CD4-positive, alpha-beta T cell treated with Interleukin-21 for 1 hour (primary cell): ENCODE results near the gene CCR2.
A peak's percentile ranks its signal among the peaks of the same experiment; 100 is the strongest.
"Not testable (repeated sequence)": the region's sequence is repeated elsewhere in the genome, so short reads cannot be mapped to it uniquely, and the experiment has no call there.

Source experiments
- DNase-seq: peaks from one replicate; pipeline ENCODE4 v3.0.0-alpha.2; 2020

Gene CCR2

GRCh38 chr3:46381625-46382024 lies 27.7 kb downstream of the CCR2 start:
- no peak for DNase-seq

GRCh38 chr3:46383211-46383950 lies 29.5 kb downstream of the CCR2 start:
- no peak for DNase-seq

GRCh38 chr3:46383951-46384330 lies 30.0 kb downstream of the CCR2 start:
- DNase-seq, result no peak

GRCh38 chr3:46386205-46386604 lies 32.3 kb downstream of the CCR2 start:
- DNase-seq, result no peak

- not testable (repeated sequence) for DNase-seq
Observed at GRCh38 chr3:46388847-46389246, 34.9 kb downstream of the CCR2 start.

GRCh38 chr3:46389306-46389705 lies 35.4 kb downstream of the CCR2 start:
- no peak for DNase-seq

GRCh38 chr3:46391526-46391925 lies 37.6 kb downstream of the CCR2 start:
- not testable (repeated sequence) for DNase-seq

GRCh38 chr3:46393011-46393410 lies 39.1 kb downstream of the CCR2 start:
- DNase-seq, result no peak

- no peak for DNase-seq
Observed at GRCh38 chr3:46393554-46394434, 39.9 kb downstream of the CCR2 start.

GRCh38 chr3:46395210-46395661 lies 41.3 kb downstream of the CCR2 start:
- no peak for DNase-seq

- no peak for DNase-seq
Observed at GRCh38 chr3:46395766-46396530, 42.0 kb downstream of the CCR2 start.

- no peak for DNase-seq
Observed at GRCh38 chr3:46397111-46397510, 43.2 kb downstream of the CCR2 start.

- DNase-seq, result no peak
Observed at GRCh38 chr3:46398186-46398955, 44.5 kb downstream of the CCR2 start.

GRCh38 chr3:46399098-46399497 lies 45.2 kb downstream of the CCR2 start:
- no peak for DNase-seq

GRCh38 chr3:46399557-46399956 lies 45.6 kb downstream of the CCR2 start:
- no peak for DNase-seq

- DNase-seq, result no peak
Observed at GRCh38 chr3:46400000-46400734, 46.3 kb downstream of the CCR2 start.

GRCh38 chr3:46400846-46401245 lies 46.9 kb downstream of the CCR2 start:
- DNase-seq, result no peak

- DNase-seq, result no peak
Observed at GRCh38 chr3:46401579-46401978, 47.7 kb downstream of the CCR2 start.

GRCh38 chr3:46402902-46403301 lies 49.0 kb downstream of the CCR2 start:
- not testable (repeated sequence) for DNase-seq

GRCh38 chr3:46405301-46406019 lies 51.5 kb downstream of the CCR2 start:
- no peak for DNase-seq

GRCh38 chr3:46406443-46406787 lies 52.5 kb downstream of the CCR2 start:
- peak; percentile 22 for DNase-seq
